ENCODE measurements around the gene RBPMS2. TPM values are rescaled to one million over a fixed set of nuclear protein-coding genes. Genes with fewer than 3 reads are reported as not detected.

The RBPMS2 gene
- total RNA-seq, 4 donors from 2014 or later, result 4.4 to 27.7 (median 11.5) TPM

- Histone ChIP-seq H3K9me3 (no peaks in the 10 kb centered on the region), H3K36me3 (no peaks in the 10 kb centered on the region), H3K27ac (peak overlapping the region; percentile 86 to 93 (median 90)), H3K4me1 (peaks cover 0 to 8% (median 1%) of the 10 kb centered on the region in 4 donors), H3K27me3 (peaks cover 42% of the 10 kb centered on the region), H3K4me3 (peak overlapping the region; percentile 47 to 73 (median 62))
- WGBS, 2 donors (ENCODE audit: low coverage in 1 of 2), result 55 to 80% methylated on average over 2 to 23 of the region's 25 CpGs
- intact Hi-C loops (cut with DNase I; ENCODE audit: low total_unique reads), result no loop called here
- TF ChIP-seq EP300 (IDR thresholded peaks at IDR 0.05; ENCODE audit: low read depth) (no peak), CTCF (IDR thresholded peaks at IDR 0.05) (no peak), POLR2A (IDR thresholded peaks at IDR 0.05) (no peak), POLR2AphosphoS5 (IDR thresholded peaks at IDR 0.05) (no peak)
- in situ Hi-C loops (cut with MboI; ENCODE audit: low pct_ligation_motif_present in 1 of 4, low pct_unique_long_range_greater_than_20kb in 1 of 4, low sequenced_read_pairs in 3 of 4), result no loop called here
- no peak for DNase-seq
Measured at GRCh38 chr15:64776402-64776786, 1.0 kb upstream of the RBPMS2 start.

GRCh38 chr15:64774629-64775493, 528 bp downstream of the RBPMS2 start:
- Histone ChIP-seq H3K27me3 (peaks cover 42% of the 10 kb centered on the region), H3K4me3 (peak overlapping the region; percentile 48 to 73 (median 62)), H3K4me1 (peaks cover 0 to 8% (median 1%) of the 10 kb centered on the region in 4 donors), H3K9me3 (no peaks in the 10 kb centered on the region), H3K27ac (peak overlapping the region; percentile 86 to 93 (median 90)), H3K36me3 (no peaks in the 10 kb centered on the region)
- intact Hi-C loops (cut with DNase I; ENCODE audit: low total_unique reads), result loop anchor here (2.0 kb wide), 1 partner anchor 34 kb away; no protein-coding TSS in a partner anchor
- WGBS, 2 donors (ENCODE audit: low coverage in 1 of 2), result 1% methylated on average over 76 of the region's 115 CpGs; no CpG with 5 or more reads in 1 of the 2 donors
- no peak for TF ChIP-seq POLR2AphosphoS5 (IDR thresholded peaks at IDR 0.05)
- no peak for TF ChIP-seq POLR2A (IDR thresholded peaks at IDR 0.05)
- no peak for TF ChIP-seq EP300 (IDR thresholded peaks at IDR 0.05; ENCODE audit: low read depth)
- TF ChIP-seq CTCF (IDR thresholded peaks at IDR 0.05), result no peak
- in situ Hi-C loops (cut with MboI; ENCODE audit: low pct_ligation_motif_present in 1 of 4, low pct_unique_long_range_greater_than_20kb in 1 of 4, low sequenced_read_pairs in 3 of 4), result no loop called here
- DNase-seq, result no peak

- Histone ChIP-seq H3K27me3 (peaks cover 42% of the 10 kb centered on the region), H3K9me3 (no peaks in the 10 kb centered on the region), H3K4me3 (peak overlapping the region; percentile 33 to 73 (median 62)), H3K36me3 (no peaks in the 10 kb centered on the region), H3K27ac (peak overlapping the region; percentile 86 to 93 (median 90)), H3K4me1 (peaks cover 0 to 8% (median 1%) of the 10 kb centered on the region in 4 donors)
- WGBS, 2 donors (ENCODE audit: low coverage in 1 of 2), result 69% methylated on average over 21 of the region's 21 CpGs; no CpG with 5 or more reads in 1 of the 2 donors
- no peak for DNase-seq
- intact Hi-C loops (cut with DNase I; ENCODE audit: low total_unique reads) (loop anchor here (2.0 kb wide), 1 partner anchor 33 kb away; no protein-coding TSS in a partner anchor), in situ Hi-C loops (cut with MboI; ENCODE audit: low pct_ligation_motif_present in 1 of 4, low pct_unique_long_range_greater_than_20kb in 1 of 4, low sequenced_read_pairs in 3 of 4) (no loop called here)
- TF ChIP-seq POLR2A (IDR thresholded peaks at IDR 0.05) (no peak), POLR2AphosphoS5 (IDR thresholded peaks at IDR 0.05) (no peak), CTCF (IDR thresholded peaks at IDR 0.05) (no peak), EP300 (IDR thresholded peaks at IDR 0.05; ENCODE audit: low read depth) (no peak)
Measured at GRCh38 chr15:64774037-64774628, 1.3 kb downstream of the RBPMS2 start.

GRCh38 chr15:64773606-64774005, 1.8 kb downstream of the RBPMS2 start:
- Histone ChIP-seq H3K27me3 (peaks cover 42% of the 10 kb centered on the region), H3K9me3 (no peaks in the 10 kb centered on the region), H3K4me1 (peaks cover 0 to 8% (median 1%) of the 10 kb centered on the region in 4 donors), H3K36me3 (no peaks in the 10 kb centered on the region), H3K27ac (peak overlapping the region; percentile 86 to 93 (median 90)), H3K4me3 (peak overlapping the region; percentile 33 to 73 (median 62))
- no peak for DNase-seq
- intact Hi-C loops (cut with DNase I; ENCODE audit: low total_unique reads) (loop anchor here (2.0 kb wide), 1 partner anchor 33 kb away; no protein-coding TSS in a partner anchor), in situ Hi-C loops (cut with MboI; ENCODE audit: low pct_ligation_motif_present in 1 of 4, low pct_unique_long_range_greater_than_20kb in 1 of 4, low sequenced_read_pairs in 3 of 4) (no loop called here)
- 92% methylated on average over 2 of the region's 2 CpGs; no CpG with 5 or more reads in 1 of the 2 donors for WGBS, 2 donors (ENCODE audit: low coverage in 1 of 2)
- TF ChIP-seq CTCF (IDR thresholded peaks at IDR 0.05) (no peak), POLR2AphosphoS5 (IDR thresholded peaks at IDR 0.05) (no peak), POLR2A (IDR thresholded peaks at IDR 0.05) (no peak)
